Renal cortex interstitium (tissue), 11 donors: ENCODE data around the gene OR2G2. TPM values are rescaled to one million over a fixed set of nuclear protein-coding genes. Genes with fewer than 3 reads are reported as not detected.

Source experiments
- DNase-seq, 11 donors: peaks; one replicate each; pipeline ENCODE4 v3.0.0-alpha.2; 2013; ENCODE audit warnings: low read depth in 9 of 11, low spot score in 4 of 11; ENCODE audit errors: extremely low read depth in 1 of 11
- polyA plus RNA-seq, 3 donors: library from polyadenylated mRNA; unstranded; fragments of 120-200 nt; gene quantifications; one replicate each; pipeline ENCODE4 v1.2.1, GENCODE V29; 2013; ENCODE audit not compliant: insufficient read length in 3 of 3

Gene OR2G2
- polyA plus RNA-seq, 3 donors = not detected

GRCh38 chr1:247638011-247638410 lies 49.9 kb downstream of the OR2G2 start:
- no peak for DNase-seq

GRCh38 chr1:247638781-247639180 lies 50.6 kb downstream of the OR2G2 start:
- no peak for DNase-seq

Other genes starting within 250 kb of the OR2G2 start
- 1 to 10 TPM in 1 of 3 donors, under 1 TPM in 2; 0.78 to 1.0 (median 0.91) TPM for gene NLRP3, start 172.2 kb upstream of the OR2G2 start, polyA plus RNA-seq
- under 1 TPM in 2 of 3 donors, not detected in 1; 0.05 to 0.06 TPM for gene OR2B11, start 130.3 kb upstream of the OR2G2 start, polyA plus RNA-seq
- gene OR2C3, start 51.9 kb upstream of the OR2G2 start, polyA plus RNA-seq = 1 to 10 TPM in 1 of 3 donors, under 1 TPM in 2; 0.27 to 1.0 (median 0.44) TPM
- 1 to 10 TPM in 1 of 3 donors, under 1 TPM in 2; 0.44 to 1.5 (median 0.55) TPM for gene GCSAML, start 39.2 kb upstream of the OR2G2 start, polyA plus RNA-seq
- not detected for gene OR2G3, start 17.2 kb downstream of the OR2G2 start, polyA plus RNA-seq
- not detected for gene OR13G1, start 91.4 kb downstream of the OR2G2 start, polyA plus RNA-seq
- not detected for gene OR6F1, start 128.3 kb downstream of the OR2G2 start, polyA plus RNA-seq
- gene OR14K1, start 150.3 kb downstream of the OR2G2 start, polyA plus RNA-seq = not detected
- gene OR14A2, start 159.8 kb downstream of the OR2G2 start, polyA plus RNA-seq = not detected
- not detected for gene OR1C1, start 172.2 kb downstream of the OR2G2 start, polyA plus RNA-seq
- gene OR14A16, start 235.8 kb downstream of the OR2G2 start, polyA plus RNA-seq = not detected